ENCODE data around the gene ALDH5A1.
A peak's percentile ranks its signal among the peaks of the same experiment; 100 is the strongest.

The ALDH5A1 gene

DNA sequence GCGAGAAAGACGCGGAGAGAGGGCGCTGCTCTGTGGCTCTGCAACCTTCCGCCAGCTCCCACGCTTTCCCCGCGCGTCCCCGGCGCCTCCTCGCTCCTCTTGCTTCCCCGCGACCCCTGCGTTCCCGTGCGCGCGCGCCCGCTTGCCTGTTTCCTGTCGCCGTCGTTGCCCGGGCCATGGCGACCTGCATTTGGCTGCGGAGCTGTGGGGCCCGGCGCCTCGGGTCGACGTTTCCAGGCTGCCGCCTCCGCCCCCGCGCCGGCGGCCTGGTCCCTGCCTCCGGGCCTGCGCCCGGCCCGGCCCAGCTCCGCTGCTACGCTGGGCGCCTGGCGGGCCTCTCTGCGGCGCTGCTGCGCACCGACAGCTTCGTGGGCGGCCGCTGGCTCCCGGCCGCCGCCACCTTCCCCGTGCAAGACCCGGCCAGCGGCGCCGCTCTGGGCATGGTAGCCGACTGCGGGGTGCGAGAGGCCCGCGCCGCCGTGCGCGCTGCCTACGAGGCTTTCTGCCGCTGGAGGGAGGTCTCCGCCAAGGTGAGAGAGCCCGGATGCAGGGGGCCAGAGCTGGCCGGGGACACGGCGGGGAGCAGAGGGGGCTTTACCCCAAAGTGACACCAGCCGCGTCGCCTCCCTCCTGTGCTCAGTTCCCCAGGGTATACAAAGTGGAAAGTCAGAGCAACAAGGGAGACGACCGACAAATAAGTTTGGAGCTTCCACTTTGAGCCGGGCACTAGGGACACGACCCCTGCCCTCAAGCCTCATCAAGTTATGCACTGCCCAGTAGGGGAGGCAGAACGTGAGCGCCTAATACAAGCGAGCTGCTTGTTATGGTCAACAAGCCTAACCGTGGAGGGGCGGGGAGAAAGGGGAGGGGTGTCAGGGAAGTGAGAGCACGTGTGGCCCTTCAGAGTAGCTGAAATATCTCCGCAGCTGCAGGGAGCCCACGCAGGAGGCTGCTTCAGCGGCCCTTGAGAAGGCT, at the start of gene ALDH5A1:
ALDH5A1 (plus strand) TSS at position 149 of the 975 bp plus-strand sequence; CDS start at position 177, 28 bp downstream.
- peak in 53 of 56 donors; percentile 7 to 86 (median 57) for DNase-seq

- no peak for DNase-seq
Observed at GRCh38 chr6:24445704-24446103, 49.1 kb upstream of the ALDH5A1 start.

- DNase-seq = no peak
Observed at GRCh38 chr6:24446670-24447069, 48.1 kb upstream of the ALDH5A1 start.

GRCh38 chr6:24448396-24448795, 46.4 kb upstream of the ALDH5A1 start:
- no peak for DNase-seq

GRCh38 chr6:24448828-24449525, 45.8 kb upstream of the ALDH5A1 start:
- DNase-seq = no peak

GRCh38 chr6:24451581-24452388, 43.0 kb upstream of the ALDH5A1 start:
- no peak for DNase-seq

- no peak for DNase-seq
Observed at GRCh38 chr6:24453921-24454320, 40.8 kb upstream of the ALDH5A1 start.

DNA sequence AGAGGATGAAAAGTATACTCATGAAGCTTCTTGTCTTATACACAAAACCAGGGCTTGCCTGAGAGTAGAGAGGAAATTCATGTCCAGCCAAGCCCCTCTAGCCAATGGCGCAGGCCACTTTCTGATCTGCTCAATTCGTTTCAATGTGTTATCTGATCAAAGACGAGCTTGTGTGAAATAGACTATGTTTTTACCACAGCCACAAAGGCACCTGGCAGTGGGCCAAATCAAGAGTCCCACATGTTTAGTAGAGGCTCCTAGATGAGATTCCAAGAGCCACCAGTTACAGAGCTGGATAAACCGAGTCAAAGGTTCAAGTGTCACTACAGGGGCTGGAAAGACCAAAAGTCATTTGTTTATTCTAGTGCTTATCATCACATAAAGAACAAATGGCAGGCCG, 40.3 kb upstream of the ALDH5A1 start:
- no peak for DNase-seq

DNA sequence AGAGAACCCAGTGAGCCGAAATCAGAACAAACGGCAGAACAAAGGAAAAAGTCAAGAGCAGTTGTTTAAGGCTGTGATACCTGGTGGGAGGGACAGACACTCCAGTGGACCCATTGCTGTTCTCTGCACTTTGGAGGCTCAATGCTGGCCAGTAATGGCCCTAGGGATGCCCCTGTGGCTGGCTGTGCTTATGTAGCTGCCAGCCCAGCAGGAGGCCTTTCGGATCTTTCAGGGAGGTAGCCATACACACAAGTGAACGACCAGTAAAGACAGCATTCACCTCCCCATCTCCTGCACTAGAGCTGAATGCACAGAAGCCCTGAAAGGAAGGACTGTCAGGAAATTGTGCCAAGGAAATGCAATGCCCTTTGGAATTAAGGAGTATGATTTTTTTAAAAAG, 39.7 kb upstream of the ALDH5A1 start:
- DNase-seq = no peak

- no peak for DNase-seq
Observed at GRCh38 chr6:24458134-24458533, 36.6 kb upstream of the ALDH5A1 start.

DNA sequence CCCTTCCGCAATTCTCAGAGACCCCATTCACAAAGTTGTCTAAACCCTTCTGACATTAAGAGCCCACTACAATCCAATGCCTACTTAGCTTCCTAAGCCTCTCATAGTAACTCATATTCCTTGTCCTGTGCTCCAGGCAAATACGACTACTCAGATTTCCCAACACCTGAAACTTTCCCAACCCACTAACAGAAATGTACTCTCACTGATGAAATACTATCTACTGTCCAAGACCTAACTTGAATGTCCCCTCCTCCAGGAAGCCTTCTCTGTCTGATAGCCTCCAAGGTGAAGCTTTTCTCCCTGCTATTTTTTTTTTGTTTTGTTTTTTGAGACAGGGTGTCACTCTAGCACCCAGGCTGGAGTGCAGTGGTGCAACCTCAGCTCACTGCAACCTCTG, 35.8 kb upstream of the ALDH5A1 start:
- DNase-seq = no peak

GRCh38 chr6:24460966-24461365, 33.8 kb upstream of the ALDH5A1 start:
- no peak for DNase-seq

GRCh38 chr6:24464253-24465038, 30.3 kb upstream of the ALDH5A1 start:
- no peak for DNase-seq

DNA sequence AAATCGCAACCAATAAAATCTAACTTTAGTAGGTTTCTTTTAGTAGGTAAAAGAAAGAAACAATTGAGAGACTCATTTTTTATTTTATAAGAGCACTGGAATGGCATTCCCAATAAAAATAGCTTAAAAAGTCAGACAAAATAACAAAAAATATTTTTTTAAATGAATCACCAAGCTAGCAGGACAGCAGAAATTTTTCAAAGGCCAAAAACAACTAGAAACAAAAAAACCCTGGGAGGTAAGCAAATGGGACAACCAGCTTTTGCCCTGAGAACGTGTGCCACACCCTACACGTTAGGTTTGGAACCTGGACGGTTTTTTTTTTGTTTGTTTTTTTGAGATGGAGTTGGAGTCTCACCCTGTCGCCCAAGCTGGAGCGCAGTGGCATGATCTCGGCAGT, 25.0 kb upstream of the ALDH5A1 start:
- no peak for DNase-seq

DNA sequence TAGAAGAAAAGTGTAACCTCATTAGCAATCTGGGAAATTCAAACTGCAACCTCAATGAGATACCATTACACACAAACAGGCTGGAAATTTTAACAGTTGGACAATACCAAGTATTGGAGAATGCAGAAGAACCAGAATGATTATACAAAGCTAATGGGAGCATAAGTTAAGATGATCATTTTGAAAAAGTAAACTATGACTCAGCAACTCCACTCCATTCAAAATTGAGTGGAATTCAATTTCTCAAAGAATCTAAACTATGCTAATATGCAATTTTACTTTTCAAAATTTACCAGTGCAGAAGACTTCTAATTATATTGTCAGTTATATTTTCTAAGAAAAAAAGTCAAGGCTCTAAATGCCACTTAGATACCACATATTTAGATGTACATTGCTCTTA, 22.6 kb upstream of the ALDH5A1 start:
- DNase-seq = no peak

GRCh38 chr6:24476631-24477030, 18.1 kb upstream of the ALDH5A1 start:
- DNase-seq = no peak

DNA sequence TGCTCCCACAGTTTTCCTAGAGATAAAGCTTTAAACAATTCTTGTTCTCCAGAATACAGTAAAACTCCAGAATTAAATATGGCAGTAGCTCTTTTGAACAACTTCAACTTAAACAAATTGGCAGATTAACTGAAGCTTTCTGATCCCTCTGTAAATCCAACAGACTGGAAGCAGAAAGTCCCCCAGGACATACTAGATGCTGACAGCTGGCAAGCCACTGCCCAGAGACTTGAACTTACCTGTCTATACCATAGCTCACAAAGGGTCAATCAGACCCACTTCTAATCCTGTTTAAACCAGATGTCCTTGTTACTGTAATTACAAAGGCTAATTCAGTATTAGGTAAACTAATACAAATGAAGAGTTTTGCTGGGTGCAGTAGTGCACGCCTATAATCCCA, 17.7 kb upstream of the ALDH5A1 start:
- DNase-seq = no peak

DNA sequence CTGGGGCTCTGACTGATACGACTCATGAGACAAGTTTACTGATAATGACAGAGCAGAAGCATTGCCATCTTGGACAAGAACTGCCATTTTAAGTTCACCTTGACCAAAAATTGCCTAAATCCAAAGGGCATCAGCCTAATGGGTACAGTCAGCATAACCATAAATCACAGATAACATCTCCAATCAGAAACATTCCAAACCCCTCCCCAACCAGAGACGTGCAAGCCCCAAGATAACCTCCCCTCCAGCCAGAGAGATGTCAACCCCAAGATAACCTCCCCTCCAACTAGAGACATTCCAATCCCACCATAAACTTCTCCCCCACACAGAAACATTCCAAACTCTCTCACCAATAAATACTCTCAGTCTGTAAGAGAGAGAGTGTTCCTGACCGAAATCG, 15.9 kb upstream of the ALDH5A1 start:
- DNase-seq = no peak

- no peak for DNase-seq
Observed at GRCh38 chr6:24480705-24481104, 14.1 kb upstream of the ALDH5A1 start.

- DNase-seq = no peak
Observed at GRCh38 chr6:24481449-24481848, 13.3 kb upstream of the ALDH5A1 start.

Measured in nucleus accumbens (tissue), 56 donors.